ENCODE data around the gene ZBTB8B.

Gene ZBTB8B

DNA sequence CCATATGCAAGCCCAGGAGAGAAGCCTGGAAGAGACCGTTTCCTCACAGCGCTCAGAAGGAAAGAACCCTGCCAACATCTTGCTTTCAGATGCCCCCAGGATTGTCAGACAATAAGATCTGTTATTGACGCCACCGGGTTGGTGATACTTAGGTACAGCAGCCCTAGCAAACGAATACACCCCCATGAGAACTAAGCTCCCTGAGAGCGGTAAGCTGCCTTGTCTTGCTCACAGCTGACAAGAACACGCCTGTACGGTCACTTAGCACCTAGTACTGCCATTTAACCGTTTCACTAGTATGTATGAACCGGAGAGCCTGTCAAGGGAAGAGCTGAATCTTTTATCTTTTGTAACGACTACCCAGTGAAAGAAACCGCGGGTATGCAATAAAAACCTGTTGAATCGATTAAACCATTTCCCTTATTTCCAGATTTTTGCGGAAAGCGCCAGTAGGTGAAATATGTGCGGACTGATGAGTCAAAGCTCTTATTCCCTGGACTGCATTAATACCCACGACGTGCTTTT lies 619 bp upstream of the ZBTB8B start:
- H3K4me3 ChIP-seq (ENCODE audit: low read depth, low read length) = peak overlapping the region; percentile 52
- TF ChIP-seq, protein P1, sequence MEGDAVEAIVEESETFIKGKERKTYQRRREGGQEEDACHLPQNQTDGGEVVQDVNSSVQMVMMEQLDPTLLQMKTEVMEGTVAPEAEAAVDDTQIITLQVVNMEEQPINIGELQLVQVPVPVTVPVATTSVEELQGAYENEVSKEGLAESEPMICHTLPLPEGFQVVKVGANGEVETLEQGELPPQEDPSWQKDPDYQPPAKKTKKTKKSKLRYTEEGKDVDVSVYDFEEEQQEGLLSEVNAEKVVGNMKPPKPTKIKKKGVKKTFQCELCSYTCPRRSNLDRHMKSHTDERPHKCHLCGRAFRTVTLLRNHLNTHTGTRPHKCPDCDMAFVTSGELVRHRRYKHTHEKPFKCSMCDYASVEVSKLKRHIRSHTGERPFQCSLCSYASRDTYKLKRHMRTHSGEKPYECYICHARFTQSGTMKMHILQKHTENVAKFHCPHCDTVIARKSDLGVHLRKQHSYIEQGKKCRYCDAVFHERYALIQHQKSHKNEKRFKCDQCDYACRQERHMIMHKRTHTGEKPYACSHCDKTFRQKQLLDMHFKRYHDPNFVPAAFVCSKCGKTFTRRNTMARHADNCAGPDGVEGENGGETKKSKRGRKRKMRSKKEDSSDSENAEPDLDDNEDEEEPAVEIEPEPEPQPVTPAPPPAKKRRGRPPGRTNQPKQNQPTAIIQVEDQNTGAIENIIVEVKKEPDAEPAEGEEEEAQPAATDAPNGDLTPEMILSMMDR (IDR thresholded peaks at IDR 0.05; ENCODE audit: control insufficient read depth, extremely low read depth, insufficient read depth) = no peak
- no peak for DNase-seq (ENCODE audit: low read depth)

DNA sequence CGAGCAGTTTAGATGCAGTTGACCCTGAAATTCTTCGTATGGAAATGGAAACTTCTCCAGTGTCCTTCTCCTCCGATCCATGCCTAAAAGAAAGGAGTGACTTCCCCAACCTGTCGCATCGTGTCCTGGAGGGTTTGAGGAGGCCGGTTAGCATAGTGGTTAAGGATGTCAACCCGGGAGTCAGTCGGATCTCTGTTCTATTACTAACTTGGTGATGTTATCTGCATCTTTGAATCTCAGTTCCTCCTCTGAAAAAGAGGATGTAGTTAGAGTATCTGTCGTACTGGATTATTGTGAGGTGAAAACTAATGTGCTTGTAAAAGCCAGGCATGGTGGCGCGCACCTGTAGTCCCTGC lies 684 bp downstream of the ZBTB8B start:
- no peak for DNase-seq (ENCODE audit: low read depth)
- TF ChIP-seq, protein P1 (IDR thresholded peaks at IDR 0.05; ENCODE audit: control insufficient read depth, extremely low read depth, insufficient read depth) = no peak
- H3K4me3 ChIP-seq (ENCODE audit: low read depth, low read length) = peak overlapping the region; percentile 52

DNA sequence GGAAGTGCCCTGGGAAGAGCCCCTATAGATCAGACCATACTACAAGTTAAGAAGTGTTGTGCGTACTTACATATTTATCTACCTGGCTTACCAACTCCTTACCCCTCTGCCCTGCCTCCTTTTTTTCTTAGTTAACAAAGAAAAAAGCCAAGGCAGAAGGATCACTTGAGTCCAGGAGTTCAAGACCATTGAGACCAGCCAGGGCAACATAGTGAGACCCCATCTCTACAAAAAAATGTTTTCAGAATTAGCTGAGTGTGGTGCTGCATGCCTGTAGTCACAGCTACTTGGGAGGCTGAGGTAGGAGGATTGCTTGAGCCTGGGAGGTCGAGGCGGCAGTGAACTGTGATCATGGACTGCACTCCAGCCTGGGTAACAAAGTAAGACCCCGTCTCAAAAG lies 1.9 kb downstream of the ZBTB8B start:
- TF ChIP-seq, protein P1 (IDR thresholded peaks at IDR 0.05; ENCODE audit: control insufficient read depth, extremely low read depth, insufficient read depth) = no peak
- no peak for DNase-seq (ENCODE audit: low read depth)
- no peak overlapping the region for H3K4me3 ChIP-seq (ENCODE audit: low read depth, low read length)

DNA sequence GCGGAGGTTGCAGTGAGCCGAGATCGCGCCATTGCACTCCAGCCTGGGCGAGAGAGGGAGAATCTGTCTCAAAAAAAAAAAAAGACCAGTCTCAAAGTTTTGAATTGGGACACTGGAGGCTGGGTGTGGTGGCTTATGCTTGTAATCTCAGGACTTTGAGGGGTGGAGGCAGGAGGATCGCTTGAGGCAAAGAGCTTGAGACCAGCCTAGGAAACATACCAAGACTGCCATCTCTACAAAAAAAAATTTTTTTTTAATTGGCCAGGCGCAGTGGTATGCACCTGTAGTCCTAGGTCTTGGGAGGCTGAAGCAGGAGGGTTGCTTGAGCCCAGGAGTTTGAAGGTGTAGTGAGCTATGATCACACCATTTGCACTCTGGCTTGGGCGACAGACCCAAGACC lies 3.9 kb downstream of the ZBTB8B start:
- H3K4me3 ChIP-seq (ENCODE audit: low read depth, low read length) = no peak overlapping the region
- TF ChIP-seq, protein P1 (IDR thresholded peaks at IDR 0.05; ENCODE audit: control insufficient read depth, extremely low read depth, insufficient read depth) = no peak
- DNase-seq (ENCODE audit: low read depth) = no peak

DNA sequence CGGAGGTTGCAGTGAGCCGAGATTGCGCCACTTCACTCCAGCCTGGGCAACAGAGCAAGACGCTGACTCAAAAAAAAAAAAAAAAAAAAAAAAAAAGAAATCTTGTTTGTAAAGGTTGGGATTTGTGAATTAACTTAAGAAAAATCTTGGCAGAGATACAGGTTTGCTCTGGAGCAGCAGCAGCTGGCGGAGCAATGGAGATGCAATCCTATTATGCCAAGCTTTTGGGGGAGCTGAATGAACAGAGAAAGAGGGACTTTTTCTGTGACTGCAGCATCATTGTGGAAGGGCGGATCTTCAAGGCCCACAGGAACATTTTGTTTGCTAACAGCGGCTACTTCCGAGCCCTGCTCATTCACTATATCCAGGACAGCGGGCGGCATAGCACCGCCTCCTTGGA lies 5.6 kb downstream of the ZBTB8B start:
- H3K4me3 ChIP-seq (ENCODE audit: low read depth, low read length) = no peak overlapping the region
- TF ChIP-seq, protein P1 (IDR thresholded peaks at IDR 0.05; ENCODE audit: control insufficient read depth, extremely low read depth, insufficient read depth) = no peak
- no peak for DNase-seq (ENCODE audit: low read depth)

DNA sequence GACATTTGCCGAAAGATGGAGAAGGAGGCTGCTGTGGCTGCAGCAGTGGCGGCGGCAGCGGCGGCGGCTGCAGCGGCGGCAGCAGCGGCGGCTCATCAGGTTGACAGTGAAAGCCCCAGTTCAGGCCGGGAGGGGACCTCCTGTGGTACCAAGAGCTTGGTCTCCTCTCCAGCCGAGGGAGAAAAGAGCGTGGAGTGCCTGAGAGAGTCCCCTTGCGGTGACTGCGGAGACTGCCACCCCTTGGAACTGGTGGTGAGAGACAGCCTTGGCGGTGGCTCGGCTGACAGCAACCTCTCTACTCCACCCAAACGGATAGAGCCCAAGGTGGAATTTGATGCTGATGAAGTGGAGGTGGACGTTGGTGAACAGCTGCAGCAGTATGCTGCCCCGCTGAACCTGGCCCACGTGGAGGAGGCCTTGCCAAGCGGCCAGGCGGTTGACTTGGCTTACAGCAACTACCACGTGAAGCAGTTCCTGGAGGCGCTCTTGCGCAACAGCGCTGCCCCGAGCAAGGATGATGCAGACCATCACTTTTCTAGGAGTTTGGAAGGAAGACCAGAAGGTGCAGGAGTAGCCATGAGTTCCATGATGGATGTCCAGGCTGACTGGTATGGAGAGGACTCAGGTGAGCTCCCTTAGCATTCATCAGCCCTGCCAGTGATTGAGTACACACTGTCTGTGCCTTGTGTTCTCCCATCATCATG lies 6.3 kb downstream of the ZBTB8B start:
- TF ChIP-seq, protein P1 (IDR thresholded peaks at IDR 0.05; ENCODE audit: control insufficient read depth, extremely low read depth, insufficient read depth) = no peak
- no peak overlapping the region for H3K4me3 ChIP-seq (ENCODE audit: low read depth, low read length)
- no peak for DNase-seq (ENCODE audit: low read depth)
